Right atrium auricular region (tissue), 2 donors: ENCODE measurements around the gene MPRIP. TPM values are rescaled to one million over a fixed set of nuclear protein-coding genes. Genes with fewer than 3 reads are reported as not detected.

ENCODE experiments used
- DNase-seq: peaks from one replicate; pipeline ENCODE4 v3.0.0-alpha.2; 2019; ENCODE audit warnings: low spot score
- H3K27ac ChIP-seq, 2 donors: fragments of 200-600 bp; sonication (generic); 1 replicate in 1 of 2; 2 replicates in 1 of 2; pipeline ENCODE4 v1.5.1; 2016 to 2019
- H3K27me3 ChIP-seq, 2 donors: fragments of 200-600 bp; sonication (generic); one replicate each; pipeline versions ENCODE4 v1.5.1 to v1.6.0; 2017 to 2019
- H3K36me3 ChIP-seq: fragments of 200-600 bp; sonication (generic); one replicate; pipeline ENCODE4 v1.5.1; 2016
- H3K4me1 ChIP-seq, 2 donors: fragments of 200-600 bp; sonication (generic); one replicate each; pipeline versions ENCODE4 v1.5.1 to v1.6.0; 2017 to 2019
- H3K4me3 ChIP-seq, 2 donors: fragments of 200-600 bp; sonication (generic); 1 replicate in 1 of 2; 2 replicates in 1 of 2; pipeline ENCODE4 v1.5.1; 2017 to 2019; ENCODE audit warnings: mild to moderate bottlenecking in 1 of 2, moderate library complexity in 1 of 2
- H3K9me3 ChIP-seq, 2 donors: fragments of 200-600 bp; sonication (generic); one replicate each; pipeline ENCODE4 v1.5.1; 2019
- CTCF ChIP-seq, 2 donors: fragments of 200-600 bp; sonication (generic); IDR thresholded peaks; one replicate each; pipeline ENCODE4 v1.5.1; 2019; ENCODE audit warnings: antibody characterized with exemption in 2 of 2
- total RNA-seq, 2 donors: library from RNA; depleted of rRNA; stranded (reverse); fragments of >200 nt; gene quantifications; one replicate each; pipeline ENCODE4 v1.1.0, GENCODE V29; 2016

MPRIP gene
- total RNA-seq, 2 donors from 2014 or later, result 102 to 145 TPM

GRCh38 chr17:17172001-17172939 is 130.0 kb downstream of the MPRIP start:
- Histone ChIP-seq H3K9me3 (no peaks in the 10 kb centered on the region), H3K4me3 (no peak overlapping the region), H3K4me1 (peaks cover 0 to 21% of the 10 kb centered on the region in 2 donors), H3K27ac (peak overlapping the region in 1 of 2 donors; percentile 5), H3K27me3 (no peaks in the 10 kb centered on the region), H3K36me3 (peaks cover 77% of the 10 kb centered on the region)
- DNase-seq, result peak; percentile 64
- TF ChIP-seq CTCF (IDR thresholded peaks at IDR 0.05), result no peak

GRCh38 chr17:17172990-17173389 is 130.7 kb downstream of the MPRIP start:
- Histone ChIP-seq H3K9me3 (no peaks in the 10 kb centered on the region), H3K36me3 (peaks cover 77% of the 10 kb centered on the region), H3K27me3 (no peaks in the 10 kb centered on the region), H3K4me3 (no peak overlapping the region), H3K27ac (no peak overlapping the region), H3K4me1 (peaks cover 0 to 21% of the 10 kb centered on the region in 2 donors)
- no peak for TF ChIP-seq CTCF (IDR thresholded peaks at IDR 0.05)
- DNase-seq, result no peak

- H3K4me3 ChIP-seq, result no peak overlapping the region
- no peak for DNase-seq
- no peak overlapping the region for H3K27ac ChIP-seq
- H3K27me3 ChIP-seq, result no peaks in the 10 kb centered on the region
- TF ChIP-seq CTCF (IDR thresholded peaks at IDR 0.05), result no peak
- peaks cover 84% of the 10 kb centered on the region for H3K36me3 ChIP-seq
- peaks cover 0 to 21% of the 10 kb centered on the region in 2 donors for H3K4me1 ChIP-seq
- no peaks in the 10 kb centered on the region for H3K9me3 ChIP-seq
Observed at GRCh38 chr17:17173921-17174320, 131.7 kb downstream of the MPRIP start.

GRCh38 chr17:17175340-17175739 is 133.1 kb downstream of the MPRIP start:
- no peak for DNase-seq
- H3K4me1 ChIP-seq, result peaks cover 0 to 28% of the 10 kb centered on the region in 2 donors
- TF ChIP-seq CTCF (IDR thresholded peaks at IDR 0.05), result no peak
- no peak overlapping the region for H3K4me3 ChIP-seq
- peaks cover 95% of the 10 kb centered on the region for H3K36me3 ChIP-seq
- H3K27ac ChIP-seq, result no peak overlapping the region
- no peaks in the 10 kb centered on the region for H3K27me3 ChIP-seq
- H3K9me3 ChIP-seq, result no peaks in the 10 kb centered on the region

- no peaks in the 10 kb centered on the region for H3K9me3 ChIP-seq
- peaks cover 0 to 28% of the 10 kb centered on the region in 2 donors for H3K4me1 ChIP-seq
- no peak overlapping the region for H3K4me3 ChIP-seq
- no peak overlapping the region for H3K27ac ChIP-seq
- no peak for TF ChIP-seq CTCF (IDR thresholded peaks at IDR 0.05)
- H3K27me3 ChIP-seq, result no peaks in the 10 kb centered on the region
- no peak for DNase-seq
- peaks cover 96% of the 10 kb centered on the region for H3K36me3 ChIP-seq
Observed at GRCh38 chr17:17175917-17176316, 133.7 kb downstream of the MPRIP start.
